GM18526 (cell line): ENCODE data around the gene BTLA.
A peak's percentile ranks its signal among the peaks of the same experiment; 100 is the strongest.

Experiments
- POLR2A ChIP-seq: IDR thresholded peaks from 3 replicates; pipeline ENCODE4 v1.6.1; 2011; ENCODE audit not compliant: insufficient read length; ENCODE audit errors: extremely low read depth

The BTLA gene, protein sequence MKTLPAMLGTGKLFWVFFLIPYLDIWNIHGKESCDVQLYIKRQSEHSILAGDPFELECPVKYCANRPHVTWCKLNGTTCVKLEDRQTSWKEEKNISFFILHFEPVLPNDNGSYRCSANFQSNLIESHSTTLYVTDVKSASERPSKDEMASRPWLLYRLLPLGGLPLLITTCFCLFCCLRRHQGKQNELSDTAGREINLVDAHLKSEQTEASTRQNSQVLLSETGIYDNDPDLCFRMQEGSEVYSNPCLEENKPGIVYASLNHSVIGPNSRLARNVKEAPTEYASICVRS

DNA sequence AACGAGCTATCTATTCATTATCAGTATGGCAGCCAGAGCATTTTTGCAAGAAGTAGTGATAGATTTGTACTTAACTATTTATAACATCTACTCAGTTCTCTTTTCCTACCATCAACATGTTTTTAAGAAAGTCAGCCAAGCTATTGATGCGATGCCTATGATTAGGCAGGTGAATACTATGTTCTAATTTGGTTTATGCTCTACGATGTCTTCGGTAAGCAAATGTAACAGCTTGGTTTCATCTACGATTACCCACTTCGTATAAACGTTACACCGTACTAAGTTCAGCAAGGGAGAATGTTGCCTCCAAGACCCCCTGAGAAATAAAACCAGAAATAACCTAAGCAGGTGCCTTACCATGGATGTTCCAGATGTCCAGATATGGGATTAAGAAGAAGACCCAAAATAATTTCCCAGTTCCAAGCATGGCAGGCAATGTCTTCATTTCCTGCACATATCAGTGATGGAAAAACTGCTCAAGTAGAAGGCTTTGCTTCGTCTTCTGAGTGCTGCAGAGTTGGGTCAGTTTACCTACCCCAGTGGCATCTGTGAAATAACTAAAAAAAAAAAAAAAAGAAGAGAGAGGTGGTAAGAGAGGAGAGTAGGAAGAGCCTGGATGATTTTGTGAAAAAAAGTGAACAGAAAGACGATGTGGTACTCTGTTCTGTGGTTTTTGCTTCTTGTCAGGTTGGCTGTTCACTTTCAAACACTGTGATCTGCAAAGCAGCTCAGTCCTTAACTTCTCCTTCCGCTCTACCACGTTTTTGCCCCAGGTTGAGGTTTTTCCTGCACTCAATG lies at the start of gene BTLA:
BTLA (minus strand) TSS at position 559 of the 798 bp plus-strand sequence; CDS start at position 445, 114 bp downstream.
- TF ChIP-seq POLR2A: peak; percentile 16

DNA sequence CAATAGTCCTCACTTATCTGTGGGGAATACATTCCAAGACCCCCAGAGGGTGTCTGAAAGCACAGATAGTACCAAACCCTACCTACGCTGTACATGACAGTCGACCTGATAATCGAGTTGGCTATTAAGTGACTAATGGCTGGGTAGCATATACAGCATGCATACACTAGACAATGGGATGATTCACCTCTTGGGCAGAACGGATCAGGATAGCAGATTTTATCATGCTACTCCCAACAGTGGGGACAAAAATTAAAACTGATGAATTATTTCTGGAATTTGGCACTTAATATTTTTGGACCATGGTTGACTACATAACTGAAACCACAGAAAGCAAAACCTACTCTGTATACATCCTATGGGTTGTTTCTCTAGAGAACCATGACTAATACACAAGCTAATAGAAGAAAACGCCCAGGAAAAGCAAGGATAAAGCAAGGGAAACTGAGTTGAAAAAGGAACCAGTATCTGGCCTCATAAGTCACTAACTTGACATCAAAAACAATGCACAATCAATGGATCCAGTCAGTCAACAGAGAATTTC lies 47.0 kb upstream of the BTLA start:
- TF ChIP-seq POLR2A: no peak

DNA sequence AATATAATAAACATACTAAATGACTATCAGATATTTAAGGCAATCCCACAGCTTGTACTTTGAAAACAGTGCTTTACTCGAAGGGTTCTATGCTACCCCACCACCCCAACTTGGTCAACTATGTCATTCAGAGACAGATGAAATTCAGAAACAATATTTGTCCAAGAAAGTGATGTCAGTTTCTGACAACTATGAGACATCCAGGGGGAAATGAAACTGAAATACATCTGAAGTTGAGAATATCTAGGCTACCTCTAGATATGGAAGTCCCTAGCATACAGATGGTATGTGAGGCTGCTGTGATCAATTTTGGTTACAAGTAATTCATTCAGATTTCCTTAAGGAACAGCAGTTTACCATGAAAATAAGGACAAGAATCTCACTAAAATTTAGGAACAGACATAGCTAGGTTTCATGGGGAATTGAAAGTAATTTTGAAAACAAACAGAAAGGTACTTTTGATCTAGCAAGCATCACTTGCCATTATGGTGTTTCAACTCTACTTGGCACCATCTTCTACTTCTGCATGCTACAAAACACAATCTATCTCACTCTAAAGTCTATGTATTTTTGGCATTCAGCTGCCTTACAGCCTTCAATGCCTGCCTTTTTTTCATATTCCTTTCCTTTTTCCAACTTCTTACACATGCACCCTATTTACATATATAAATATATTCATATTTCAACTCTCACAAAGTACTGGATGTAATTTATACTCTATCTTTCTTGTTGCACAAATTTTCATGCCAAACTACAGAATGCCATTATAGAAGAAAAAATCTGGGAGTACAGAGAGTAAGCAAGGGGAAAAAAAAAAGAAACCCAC lies 40.8 kb upstream of the BTLA start:
- TF ChIP-seq POLR2A: no peak

DNA sequence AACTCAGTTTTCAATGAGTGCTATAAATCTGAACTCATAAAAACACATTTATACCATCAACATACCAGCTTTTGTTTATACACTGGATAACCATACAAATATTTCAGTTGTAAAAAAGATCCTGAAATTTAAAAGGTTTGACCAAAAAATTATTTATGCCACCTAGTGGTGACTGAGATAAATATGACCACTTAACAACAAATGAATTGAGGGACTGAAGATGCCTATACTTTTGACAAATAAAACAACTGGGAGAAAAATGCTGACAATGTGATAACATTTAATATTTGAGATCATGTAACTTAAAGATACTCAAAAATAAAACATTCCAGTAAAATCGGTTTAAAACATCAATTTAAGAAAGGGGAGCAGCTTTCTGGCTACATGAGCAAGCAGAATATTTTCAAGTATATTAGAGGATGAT lies 32.1 kb upstream of the BTLA start:
- no peak for TF ChIP-seq POLR2A

DNA sequence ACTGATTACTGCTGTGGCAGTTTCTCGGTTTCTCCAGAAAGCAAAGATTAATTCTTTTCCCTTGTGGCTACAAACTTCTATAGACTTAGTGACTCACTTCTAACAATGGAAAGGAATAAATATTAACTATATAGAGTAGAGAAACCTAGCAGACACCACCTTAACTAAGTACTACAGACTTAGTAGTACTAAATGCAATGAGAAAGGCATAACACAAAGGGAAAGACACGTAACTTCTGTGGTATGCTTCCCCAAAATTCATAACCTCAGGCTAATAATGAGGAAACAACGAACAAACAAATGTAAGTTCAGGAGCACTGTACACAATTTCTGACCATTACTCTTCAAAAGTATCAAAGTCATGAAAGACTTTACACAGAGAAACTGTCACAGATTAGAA lies 31.3 kb upstream of the BTLA start:
- TF ChIP-seq POLR2A: no peak

DNA sequence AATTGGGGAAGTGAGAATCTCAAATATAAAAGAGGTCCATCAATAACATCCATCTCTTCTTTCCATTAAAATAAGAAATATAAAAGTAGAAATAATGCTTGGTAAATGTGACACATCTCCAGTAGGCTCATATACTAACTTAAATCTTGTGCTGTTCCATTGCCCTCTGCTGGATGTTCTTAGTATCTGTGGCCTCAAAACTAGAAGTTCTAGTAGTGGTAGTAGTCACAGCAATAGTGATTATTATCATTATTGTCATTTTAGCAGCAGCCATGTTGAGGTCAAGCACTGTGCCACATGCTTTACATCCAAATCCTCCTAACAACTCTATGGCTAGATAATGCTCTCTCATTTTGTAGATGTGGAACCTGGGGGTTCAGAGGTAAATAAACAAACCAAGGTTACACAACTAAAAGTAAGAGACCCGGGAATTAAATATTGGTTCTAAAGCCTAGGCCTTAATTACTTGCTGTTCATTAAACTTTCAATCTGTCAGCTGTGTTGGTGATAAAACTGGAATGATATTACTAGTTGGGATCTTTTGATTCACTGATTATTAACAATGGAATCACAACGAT lies 20.2 kb upstream of the BTLA start:
- TF ChIP-seq POLR2A: no peak

DNA sequence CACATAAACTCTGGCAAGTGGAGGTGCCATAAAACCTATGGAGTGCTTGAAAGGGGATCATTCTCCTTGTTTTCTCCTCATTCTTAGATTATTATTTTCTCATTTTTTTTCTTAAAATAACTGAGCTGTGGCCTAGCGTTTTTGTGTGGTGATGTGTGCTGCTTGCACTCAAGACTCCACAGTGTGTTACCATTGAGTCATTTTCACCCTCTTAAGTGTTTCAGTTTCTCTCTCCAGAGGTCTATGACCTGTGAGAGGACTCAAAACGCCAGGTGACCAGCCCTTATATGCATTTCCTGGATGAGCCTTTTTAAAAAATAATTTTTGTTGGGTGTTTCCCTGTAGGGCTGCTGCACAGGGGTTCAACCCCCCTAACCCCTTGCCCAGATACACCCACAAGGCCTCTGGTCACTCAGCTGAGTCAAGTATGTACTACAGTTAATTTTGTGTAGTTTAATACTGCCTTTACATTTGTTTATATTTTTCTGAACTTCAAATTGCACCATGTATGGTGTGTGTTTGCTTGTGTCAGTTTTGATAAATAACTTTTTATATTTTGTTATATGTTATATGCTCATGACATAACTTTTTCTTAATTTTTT lies 15.4 kb upstream of the BTLA start:
- no peak for TF ChIP-seq POLR2A

DNA sequence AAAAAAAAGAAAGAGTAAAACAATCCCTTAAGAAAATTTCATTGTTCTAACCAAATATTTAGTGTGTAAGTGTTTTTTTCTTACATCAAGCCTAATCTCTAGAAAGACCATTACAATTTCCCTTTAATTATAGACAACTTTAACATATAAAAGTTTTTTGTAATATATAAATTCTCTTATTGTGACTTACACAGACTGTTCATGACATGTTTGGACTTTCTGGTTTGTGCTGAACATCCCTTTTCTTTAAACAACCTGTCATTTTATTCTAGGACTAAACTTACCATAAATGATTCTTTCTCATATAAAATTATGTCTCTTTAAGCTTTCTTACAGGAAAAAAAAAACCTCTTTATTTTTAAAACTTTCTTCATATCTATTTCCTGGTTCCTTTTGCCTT lies 13.0 kb upstream of the BTLA start:
- no peak for TF ChIP-seq POLR2A

DNA sequence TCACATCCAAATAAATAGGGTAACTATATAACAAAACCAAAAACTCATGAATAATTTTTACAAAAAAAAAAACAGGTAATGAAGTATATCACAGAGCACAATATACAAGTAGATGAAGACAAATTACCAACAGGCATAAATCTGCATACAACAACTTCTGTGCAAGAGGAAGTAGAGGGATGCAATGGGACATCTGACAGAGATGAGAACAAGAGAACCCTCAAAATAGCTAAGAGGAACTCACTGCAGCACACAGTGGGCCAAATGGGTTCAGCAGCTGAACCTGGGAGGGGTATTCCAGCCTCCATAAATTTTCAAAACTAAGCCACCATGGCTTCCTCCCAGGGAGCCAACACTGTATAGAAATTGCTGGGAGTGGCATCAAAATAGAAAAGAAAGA lies 9.6 kb upstream of the BTLA start:
- no peak for TF ChIP-seq POLR2A

DNA sequence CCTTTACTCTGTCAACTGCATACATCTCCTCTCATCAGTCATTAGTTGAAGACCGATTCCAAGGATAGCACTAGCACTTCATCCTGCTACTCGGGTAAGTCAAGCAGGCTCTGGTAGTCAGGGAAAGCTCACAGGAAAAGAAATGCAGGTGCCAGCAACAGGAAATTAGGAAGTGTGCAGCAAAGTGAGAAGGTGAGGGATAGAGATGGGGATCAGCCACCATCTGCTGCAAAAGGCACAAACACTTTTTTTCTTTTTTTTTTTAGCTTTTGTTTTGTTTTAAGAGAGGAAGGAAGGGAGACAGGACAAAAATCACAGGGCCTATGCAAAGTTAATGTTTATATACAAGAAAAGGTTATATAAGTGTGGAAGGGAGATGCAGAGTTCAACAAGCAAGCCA lies 9.0 kb upstream of the BTLA start:
- no peak for TF ChIP-seq POLR2A

DNA sequence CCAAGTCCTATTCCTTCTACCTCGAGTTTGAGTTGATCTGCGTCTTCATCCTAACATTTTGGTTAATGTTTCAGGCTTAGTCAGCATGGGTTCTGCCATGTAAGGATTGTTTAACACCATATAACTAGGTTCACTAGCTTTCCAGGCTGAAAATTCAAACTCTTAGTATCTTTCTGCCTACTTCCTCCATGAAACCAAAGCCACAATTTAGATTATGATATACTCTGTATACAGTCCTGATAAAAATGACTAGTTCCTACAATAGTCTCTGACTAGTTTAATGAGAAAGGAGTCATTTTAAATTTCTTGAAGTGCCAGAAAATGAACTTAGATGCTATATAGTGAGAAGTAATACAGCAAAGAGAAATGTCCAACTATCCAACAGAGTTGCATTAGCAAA lies 6.6 kb upstream of the BTLA start:
- TF ChIP-seq POLR2A: no peak

DNA sequence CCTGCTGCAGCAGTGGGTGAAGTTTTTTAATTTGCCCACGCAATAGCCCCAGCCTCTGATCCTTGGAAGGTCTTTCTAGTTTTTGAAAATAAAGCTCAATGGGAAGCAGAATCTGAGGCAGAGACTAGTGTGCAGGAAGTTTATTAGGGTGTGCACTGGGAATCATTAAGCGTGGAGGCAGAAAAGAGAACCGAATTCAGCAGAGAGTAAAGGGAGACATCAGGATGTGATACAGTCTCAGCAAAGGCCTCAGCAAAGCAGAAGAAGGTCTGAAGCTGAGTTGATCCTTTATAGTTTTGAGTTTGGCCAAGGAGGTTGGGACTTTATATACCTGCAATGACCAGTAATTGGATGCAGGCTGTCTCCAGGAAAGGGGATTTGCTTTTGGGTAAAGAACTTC lies 4.9 kb upstream of the BTLA start:
- TF ChIP-seq POLR2A: no peak

DNA sequence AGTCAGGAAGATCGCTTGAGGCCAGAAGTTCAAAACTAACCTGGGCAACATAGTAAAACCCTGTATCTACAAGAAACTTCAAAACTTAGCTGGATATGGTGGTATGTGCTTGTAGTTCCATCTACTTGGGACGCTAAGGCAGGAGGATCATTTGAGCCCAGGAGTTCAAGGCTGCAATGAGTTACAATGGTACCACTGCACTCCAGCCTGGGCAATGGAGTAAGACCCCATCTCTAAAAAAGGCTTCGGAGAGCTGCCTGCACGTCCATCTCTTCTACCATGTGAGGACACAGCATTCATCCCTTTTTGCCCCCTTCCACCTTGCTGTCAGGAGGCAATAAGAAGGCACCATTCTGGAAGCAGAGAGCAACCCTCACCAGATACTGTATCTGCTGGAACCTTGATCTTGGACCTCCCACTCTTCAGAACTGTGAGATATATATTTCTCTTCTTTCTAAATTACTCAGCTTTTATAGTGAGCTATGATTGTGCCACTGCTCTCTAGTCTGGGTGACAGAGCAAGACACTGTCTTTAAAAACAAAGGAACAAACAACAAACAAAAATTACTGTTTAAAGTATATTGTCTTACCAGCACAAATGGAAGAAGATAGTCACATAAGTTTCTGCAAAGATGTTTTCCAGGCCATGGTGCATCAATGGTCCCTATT lies 4.2 kb upstream of the BTLA start:
- TF ChIP-seq POLR2A: no peak

DNA sequence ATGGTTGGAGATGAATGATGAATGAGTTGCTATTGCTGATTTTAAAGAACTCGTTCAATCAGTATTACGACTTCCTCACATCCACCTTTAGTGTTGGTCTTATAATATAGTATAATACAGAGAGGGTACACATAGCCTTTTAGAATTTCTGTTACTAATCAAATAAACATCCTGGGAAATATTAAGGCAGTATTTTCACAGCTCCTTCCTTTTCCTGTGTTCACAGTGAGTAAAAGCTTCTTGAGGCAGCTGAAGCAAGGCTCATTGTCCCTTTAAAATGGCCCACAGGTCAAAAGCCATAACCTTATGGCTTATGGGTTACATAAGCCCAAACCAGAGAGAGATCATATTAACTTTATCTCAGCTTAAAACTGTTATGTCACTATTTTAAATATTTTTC lies 1.3 kb upstream of the BTLA start:
- TF ChIP-seq POLR2A: no peak
